NAMALWA (cell line): ENCODE data around the gene PLEKHG7.

ENCODE experiments used
- DNase-seq: peaks from one replicate; pipeline ENCODE4 v3.0.0-alpha.2; 2015; ENCODE audit warnings: low spot score

The PLEKHG7 gene

GRCh38 chr12:92715625-92716024, 12.8 kb downstream of the PLEKHG7 start:
- no peak for DNase-seq

- peak; percentile 17 for DNase-seq
Observed at GRCh38 chr12:92717202-92717601, 14.4 kb downstream of the PLEKHG7 start.

- DNase-seq, result no peak
Observed at GRCh38 chr12:92718483-92718990, 15.7 kb downstream of the PLEKHG7 start.

GRCh38 chr12:92719674-92720073, 16.9 kb downstream of the PLEKHG7 start:
- DNase-seq, result no peak

DNA sequence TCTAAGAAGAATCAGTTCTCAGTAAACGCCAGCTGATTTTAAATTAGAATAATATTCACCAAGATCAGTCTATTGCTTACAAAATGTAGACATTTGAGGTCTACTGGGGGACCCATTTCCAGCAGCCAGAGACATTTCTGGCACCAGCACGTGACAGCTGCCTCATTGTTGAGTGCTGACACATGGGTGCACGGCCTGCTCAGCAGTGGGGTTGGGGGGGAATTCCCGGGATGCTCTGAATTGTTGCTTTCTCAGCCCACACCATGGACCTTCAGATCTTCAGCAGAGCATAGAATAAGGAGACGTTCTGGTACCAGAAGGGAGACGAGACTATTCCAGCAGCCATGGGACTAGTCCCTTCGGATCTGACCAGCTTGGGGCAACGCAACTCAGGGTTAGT, 18.3 kb downstream of the PLEKHG7 start:
- no peak for DNase-seq

GRCh38 chr12:92721656-92722055, 18.9 kb downstream of the PLEKHG7 start:
- DNase-seq, result no peak

- no peak for DNase-seq
Observed at GRCh38 chr12:92722897-92723296, 20.1 kb downstream of the PLEKHG7 start.

GRCh38 chr12:92726850-92727249, 24.1 kb downstream of the PLEKHG7 start:
- no peak for DNase-seq

DNA sequence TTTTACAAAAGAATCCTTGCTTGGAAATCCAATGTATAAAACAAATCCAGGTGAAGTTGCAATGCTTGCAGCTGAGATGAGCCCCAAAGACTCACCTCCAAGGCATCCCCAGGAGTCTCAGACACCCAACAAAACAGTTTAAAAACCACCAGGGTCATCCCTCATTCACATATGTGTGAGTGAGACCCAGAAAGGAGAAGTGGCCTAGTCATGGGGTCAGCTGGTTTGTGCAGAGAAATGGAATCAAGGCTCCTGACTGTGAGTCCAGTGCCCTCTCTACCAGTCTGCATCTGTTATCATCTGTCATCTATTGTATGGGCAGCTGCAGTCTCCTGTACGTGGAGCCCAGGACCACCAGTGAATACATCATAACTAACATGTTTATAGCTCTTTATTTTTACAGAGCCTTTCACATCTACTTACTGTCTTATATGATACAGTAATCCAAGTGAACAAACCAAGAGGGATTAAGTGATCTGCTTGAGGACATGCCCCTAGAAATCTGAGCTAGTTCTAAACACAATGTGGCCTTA, 27.1 kb downstream of the PLEKHG7 start:
- DNase-seq, result no peak

DNA sequence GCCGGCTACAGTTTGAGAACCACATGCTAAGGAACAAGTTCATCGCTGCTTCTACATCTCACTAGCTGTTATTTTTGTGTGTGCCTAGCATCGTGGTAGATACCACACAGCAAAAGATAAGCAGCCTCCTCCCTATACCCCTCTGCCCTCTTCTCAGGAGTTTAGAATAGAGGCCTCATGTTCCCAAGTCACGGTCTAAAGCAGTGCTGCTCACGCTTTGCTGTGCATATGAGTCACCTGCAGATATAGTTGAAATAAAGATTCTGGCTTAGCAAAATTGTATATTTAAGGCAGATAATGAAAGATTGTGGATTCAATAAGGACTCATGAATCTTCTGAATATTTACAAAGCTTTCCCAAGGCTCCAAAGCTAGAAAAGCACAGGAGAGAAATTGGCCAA, 28.0 kb downstream of the PLEKHG7 start:
- DNase-seq, result no peak

GRCh38 chr12:92732216-92732615, 29.4 kb downstream of the PLEKHG7 start:
- no peak for DNase-seq

DNA sequence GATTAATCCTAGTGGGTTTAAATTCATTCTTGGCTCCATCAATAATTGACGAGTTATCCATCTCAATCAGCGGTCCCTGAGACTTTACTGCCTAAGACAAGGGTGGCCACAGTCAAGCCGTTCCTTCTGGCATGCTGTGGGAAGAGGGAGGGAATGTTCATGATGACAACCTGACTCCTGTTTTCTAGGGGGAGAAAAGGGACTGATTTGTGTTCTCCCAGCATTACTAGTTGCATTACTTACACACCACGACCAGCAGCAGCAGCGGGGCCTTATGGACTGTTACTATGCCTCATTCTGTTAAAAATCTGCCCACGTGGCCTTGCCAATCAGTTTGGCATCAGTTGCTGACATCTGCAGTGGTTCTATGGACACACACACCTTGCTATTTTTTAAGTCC, 29.9 kb downstream of the PLEKHG7 start:
- no peak for DNase-seq

GRCh38 chr12:92733181-92733580, 30.4 kb downstream of the PLEKHG7 start:
- no peak for DNase-seq

DNA sequence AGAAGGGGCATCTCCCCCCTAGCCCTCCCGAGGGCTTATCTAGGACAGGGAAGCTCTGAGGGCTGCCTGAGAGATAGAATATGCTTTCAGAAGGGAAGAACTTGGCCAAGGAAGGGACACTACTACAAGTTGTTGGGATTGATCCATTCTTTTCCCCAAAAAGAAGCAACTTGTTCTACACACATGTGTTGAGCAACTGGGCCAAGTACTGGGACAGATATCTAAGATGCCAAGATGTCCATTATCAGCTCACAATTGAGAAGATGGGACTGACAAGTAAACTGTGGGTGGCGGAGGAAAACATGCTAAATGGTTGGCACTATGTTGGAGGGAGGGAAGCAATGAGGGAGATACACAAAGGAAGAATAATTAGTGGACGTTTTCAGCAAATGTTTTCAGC, 30.9 kb downstream of the PLEKHG7 start:
- DNase-seq, result no peak

- no peak for DNase-seq
Observed at GRCh38 chr12:92735131-92735721, 32.4 kb downstream of the PLEKHG7 start.

- no peak for DNase-seq
Observed at GRCh38 chr12:92736605-92737004, 33.8 kb downstream of the PLEKHG7 start.

DNA sequence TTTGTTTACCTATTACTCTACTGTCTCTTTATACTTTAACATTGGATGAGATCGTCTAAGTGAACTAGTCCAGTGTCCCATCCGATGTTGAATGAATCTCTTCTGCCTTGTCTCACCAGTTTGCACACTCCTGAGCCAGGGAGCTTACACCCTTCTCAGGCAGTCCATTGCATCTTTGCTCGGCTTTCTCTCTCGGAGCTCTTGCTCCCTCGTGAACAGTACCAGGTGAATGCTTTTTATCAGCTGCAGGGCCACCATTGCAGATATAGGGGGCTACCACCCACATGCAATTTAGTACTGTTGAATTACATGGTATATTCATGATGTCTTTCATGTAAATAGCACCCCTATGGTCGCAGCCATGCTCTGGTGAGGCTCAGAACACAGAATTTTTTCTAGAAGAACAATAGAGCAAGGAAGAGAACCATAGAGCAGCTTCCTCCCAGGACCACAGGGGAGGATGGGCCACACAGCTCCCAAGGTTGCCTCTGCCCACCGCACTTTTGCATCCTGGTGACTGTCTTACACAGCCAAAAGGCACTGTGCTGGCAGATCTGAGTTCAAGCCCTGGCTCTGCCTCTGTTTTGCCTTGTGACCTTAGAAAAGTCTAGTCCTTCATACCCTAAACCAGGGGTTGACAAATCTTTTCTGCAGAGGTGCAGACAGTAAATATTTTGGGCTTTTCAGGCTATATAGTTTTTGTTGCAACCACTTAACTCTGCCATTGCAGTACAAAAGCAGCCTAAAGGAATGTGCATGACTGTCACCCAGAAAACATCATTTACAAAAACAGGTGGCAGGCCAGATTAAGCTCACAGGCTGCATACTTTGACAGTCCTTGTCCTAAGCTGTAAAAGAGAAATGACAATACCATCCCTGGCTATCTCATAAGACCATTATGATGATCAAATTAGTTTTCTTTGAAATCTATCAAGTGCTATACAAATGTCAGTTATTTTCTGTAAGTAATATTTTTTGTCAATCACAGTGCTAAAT, 35.4 kb downstream of the PLEKHG7 start:
- DNase-seq, result no peak

DNA sequence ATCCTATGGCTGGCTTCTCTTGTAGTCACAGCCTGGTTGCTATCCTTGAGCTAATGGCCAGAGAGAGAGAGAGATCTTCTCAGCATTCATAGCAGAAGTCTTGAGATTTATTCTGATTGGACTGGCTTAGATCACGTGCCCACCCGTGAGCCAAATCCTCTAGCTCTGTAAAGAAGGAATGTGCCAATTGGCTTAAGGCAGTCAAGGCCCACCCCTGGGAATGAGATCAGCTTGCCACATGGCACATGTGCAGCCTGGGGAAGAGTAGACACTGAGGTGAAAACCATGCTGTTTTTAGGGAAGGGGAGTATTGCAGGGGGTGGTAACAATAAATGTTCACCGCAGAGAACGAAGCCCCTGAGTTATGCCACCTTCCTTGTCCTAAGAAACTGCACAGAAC, 36.3 kb downstream of the PLEKHG7 start:
- no peak for DNase-seq

GRCh38 chr12:92740411-92740810, 37.6 kb downstream of the PLEKHG7 start:
- DNase-seq, result no peak

DNA sequence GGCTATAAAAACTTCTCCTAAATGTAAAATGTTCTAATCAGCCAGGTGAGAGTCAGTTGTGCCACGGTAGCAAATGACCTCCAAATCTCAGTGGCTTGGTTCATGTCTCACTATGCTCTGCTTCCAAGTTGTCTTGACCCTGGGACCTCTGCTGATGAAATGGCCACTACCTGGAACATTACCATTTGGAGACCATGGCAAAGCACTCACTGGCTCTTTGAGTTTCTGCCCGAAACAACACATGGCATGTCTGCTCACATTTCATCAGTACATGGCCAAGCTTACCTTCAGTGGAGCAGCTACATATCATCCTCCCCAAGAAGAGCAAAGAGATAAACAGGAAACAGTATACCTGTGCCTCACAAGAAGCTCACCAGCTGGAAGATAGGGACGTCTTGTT, 40.2 kb downstream of the PLEKHG7 start:
- no peak for DNase-seq

GRCh38 chr12:92745856-92746550, 43.2 kb downstream of the PLEKHG7 start:
- no peak for DNase-seq

- DNase-seq, result no peak
Observed at GRCh38 chr12:92747151-92747550, 44.4 kb downstream of the PLEKHG7 start.
